ENCODE results near the gene PHRF1.

PHRF1 gene

GRCh38 chr11:601573-602245, 25.4 kb downstream of the PHRF1 start:
- no peak for DNase-seq

DNA sequence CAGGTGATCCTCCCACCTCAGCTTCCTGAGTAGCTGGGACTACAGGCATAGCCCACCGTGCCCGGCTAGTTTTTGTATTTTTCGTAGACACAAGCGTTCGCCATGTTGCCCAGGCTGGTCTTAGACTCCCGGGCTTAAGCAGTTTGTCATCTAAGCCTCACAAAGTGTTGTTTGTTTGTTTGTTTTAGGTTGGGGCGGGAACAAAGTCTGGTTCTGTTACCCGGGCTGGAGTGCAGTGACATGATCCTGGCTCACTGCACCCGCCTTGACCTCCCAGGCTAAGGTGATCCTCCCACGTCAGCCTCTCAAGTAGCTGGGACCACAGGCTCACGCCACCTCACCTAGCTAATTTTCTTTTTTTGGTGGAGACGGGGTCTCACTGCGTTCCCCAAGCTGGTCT, 26.9 kb downstream of the PHRF1 start:
- no peak for DNase-seq

GRCh38 chr11:605286-606129, 29.2 kb downstream of the PHRF1 start:
- DNase-seq = no peak

GRCh38 chr11:606245-606644, 30.0 kb downstream of the PHRF1 start:
- DNase-seq = no peak

- DNase-seq = no peak
These were observed 30.9 kb downstream of the PHRF1 start for GRCh38 chr11:607020-607780.

DNA sequence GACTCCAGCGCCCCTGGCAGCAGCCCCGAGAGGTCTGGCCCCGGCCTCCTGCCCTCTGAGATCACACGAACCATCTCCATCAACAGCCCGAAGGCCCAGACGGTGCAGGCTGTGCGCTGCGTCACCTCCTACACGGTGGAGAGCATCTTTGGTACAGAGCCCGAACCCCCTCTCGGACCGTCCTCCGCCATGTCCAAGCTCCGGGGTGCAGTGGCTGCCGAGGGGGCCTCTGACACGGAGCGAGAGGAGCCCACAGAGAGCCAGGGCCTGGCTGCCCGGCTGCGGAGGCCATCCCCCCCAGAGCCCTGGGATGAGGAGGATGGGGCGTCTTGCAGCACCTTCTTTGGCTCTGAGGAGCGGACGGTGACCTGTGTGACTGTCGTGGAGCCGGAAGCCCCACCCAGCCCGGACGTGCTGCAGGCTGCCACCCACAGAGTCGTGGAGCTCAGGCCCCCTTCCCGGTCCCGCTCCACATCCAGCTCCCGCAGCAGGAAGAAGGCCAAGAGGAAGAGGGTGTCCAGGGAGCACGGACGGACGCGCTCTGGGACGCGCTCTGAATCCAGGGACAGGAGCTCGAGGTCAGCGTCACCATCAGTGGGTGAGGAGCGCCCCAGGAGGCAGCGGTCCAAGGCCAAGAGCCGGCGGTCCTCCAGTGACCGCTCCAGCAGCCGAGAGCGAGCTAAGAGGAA, 31.8 kb downstream of the PHRF1 start:
- no peak for DNase-seq

- DNase-seq = no peak
These were observed 32.6 kb downstream of the PHRF1 start for GRCh38 chr11:608791-609251.

DNA sequence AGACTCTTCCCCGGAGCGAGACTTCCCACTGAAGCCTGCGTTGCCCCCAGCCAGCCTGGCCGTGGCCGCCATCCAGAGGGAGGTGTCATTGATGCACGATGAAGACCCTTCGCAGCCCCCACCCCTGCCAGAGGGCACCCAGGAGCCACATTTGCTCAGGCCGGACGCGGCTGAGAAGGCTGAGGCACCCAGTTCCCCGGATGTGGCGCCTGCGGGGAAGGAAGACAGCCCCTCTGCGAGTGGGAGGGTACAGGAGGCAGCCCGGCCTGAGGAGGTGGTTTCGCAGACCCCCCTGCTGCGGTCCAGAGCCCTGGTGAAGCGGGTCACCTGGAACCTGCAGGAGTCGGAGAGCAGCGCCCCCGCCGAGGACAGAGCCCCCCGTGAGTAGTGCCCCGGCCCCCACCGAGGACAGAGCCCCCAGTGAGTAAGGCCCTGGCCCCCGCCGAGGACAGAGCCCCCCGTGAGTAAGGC, 33.1 kb downstream of the PHRF1 start:
- DNase-seq = no peak

GRCh38 chr11:610146-610801, 34.0 kb downstream of the PHRF1 start:
- no peak for DNase-seq

- DNase-seq = no peak
These were observed 35.0 kb downstream of the PHRF1 start for GRCh38 chr11:611001-611996.

- no peak for DNase-seq
These were observed 36.1 kb downstream of the PHRF1 start for GRCh38 chr11:612201-612960.

GRCh38 chr11:612961-613300, 36.7 kb downstream of the PHRF1 start:
- no peak for DNase-seq

GRCh38 chr11:613369-613968, 37.2 kb downstream of the PHRF1 start:
- DNase-seq = peak; percentile 63

- no peak for DNase-seq
These were observed 37.9 kb downstream of the PHRF1 start for GRCh38 chr11:614021-614622.

DNA sequence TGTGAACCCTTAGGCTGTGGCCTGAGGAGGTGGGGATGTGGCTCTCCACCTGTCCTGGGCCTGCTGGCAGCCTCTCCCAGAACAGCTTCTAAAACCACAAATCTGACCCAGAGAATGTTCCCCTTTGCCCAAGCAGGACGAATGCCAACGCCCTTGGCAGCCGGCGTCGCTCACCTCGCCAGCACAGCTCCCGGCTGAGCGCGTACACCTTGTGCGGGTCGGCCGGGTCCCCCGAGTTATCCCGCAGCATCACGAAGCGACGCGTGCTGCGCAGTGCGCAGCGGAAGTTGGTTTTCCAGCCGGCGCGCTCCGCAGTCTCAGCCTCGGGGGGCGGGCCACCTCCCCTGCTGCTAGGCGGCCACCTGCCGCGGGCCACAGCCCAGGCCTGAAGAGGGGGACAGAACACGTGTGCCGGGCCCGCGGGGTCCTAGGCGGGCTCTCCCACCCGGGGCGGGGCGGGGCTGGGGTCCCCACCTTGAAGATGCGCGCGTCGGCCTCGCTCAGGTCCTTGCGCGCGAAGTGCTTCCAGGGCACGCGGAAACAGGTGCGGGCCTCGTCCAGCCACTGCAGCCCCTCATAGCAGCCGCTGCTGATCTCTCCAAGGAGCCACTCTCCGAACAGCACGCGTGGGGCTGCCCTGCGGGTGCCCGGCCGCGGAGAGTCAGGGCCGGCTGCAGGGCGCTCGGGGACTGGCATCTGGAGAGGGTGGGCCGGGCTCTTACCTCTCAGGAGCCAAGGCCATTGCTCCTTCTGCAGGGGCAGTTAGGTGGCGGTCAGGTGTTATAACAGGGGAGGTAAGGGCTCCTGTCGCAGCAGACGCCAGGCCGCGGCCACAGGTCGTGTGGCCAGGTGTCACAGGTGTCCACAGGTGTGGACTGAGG, 38.6 kb downstream of the PHRF1 start:
- no peak for DNase-seq

GRCh38 chr11:615504-616319, 39.4 kb downstream of the PHRF1 start, which contains the start of gene IRF7:
IRF7 (minus strand) TSS chr11:615950; CDS start chr11:615364, 586 bp downstream.
- DNase-seq = peak; percentile 88
